OCI-LY3 (cell line): ENCODE measurements around the gene LETM1.

Experiments
- H2AFZ ChIP-seq: fragments of 200-600, 300-600 bp; shearing (Covaris generic); 2 replicates; pipeline ENCODE4 v1.6.0; 2014; ENCODE audit warnings: antibody characterized with exemption, low read depth, low read length
- H3K27ac ChIP-seq: fragments of 200-600, 300-600 bp; sonication (generic); 2 replicates; pipeline ENCODE4 v1.5.1; 2014; ENCODE audit warnings: mild to moderate bottlenecking, low read length, moderate library complexity, mixed read lengths
- H3K27me3 ChIP-seq: fragments of 200-600, 300-600 bp; sonication (generic); 2 replicates; pipeline ENCODE4 v1.6.1; 2014; ENCODE audit warnings: low read depth, low read length, mixed read lengths
- H3K36me3 ChIP-seq: fragments of 200-600, 300-600 bp; sonication (generic); replicated peaks from 2 replicates; pipeline ENCODE3; 2014; ENCODE audit warnings: low read depth, low read length, mixed read lengths
- H3K4me1 ChIP-seq: fragments of 300-600, 200-600 bp; sonication (generic); 2 replicates; pipeline ENCODE4 v1.6.1; 2014; ENCODE audit warnings: low read length, mixed read lengths
- H3K4me2 ChIP-seq: fragments of 200-600, 300-600 bp; sonication (generic); 2 replicates; pipeline ENCODE4 v1.6.1; 2014; ENCODE audit warnings: low read length, mixed read lengths
- H3K4me3 ChIP-seq: fragments of 300-600, 200-600 bp; sonication (generic); 2 replicates; pipeline ENCODE4 v1.5.1; 2014; ENCODE audit warnings: antibody characterized with exemption, mild to moderate bottlenecking, low read length, moderate library complexity
- H3K79me2 ChIP-seq: fragments of 300-600, 200-600 bp; shearing (Covaris generic); 2 replicates; pipeline ENCODE4 v1.6.1; 2014; ENCODE audit warnings: mild to moderate bottlenecking, low read length, mixed read lengths
- H3K9ac ChIP-seq: fragments of 300-600, 200-600 bp; shearing (Covaris generic); 2 replicates; pipeline ENCODE4 v1.6.0; 2014; ENCODE audit warnings: mild to moderate bottlenecking, low read length, moderate library complexity
- H3K9me3 ChIP-seq: fragments of 200-600, 300-600 bp; shearing (Covaris generic); 2 replicates; pipeline ENCODE4 v1.6.1; 2014; ENCODE audit warnings: low read length, mixed read lengths; ENCODE audit not compliant: insufficient read depth
- H4K20me1 ChIP-seq: fragments of 200-600, 300-600 bp; sonication (generic); 2 replicates; pipeline ENCODE4 v1.6.1; 2016; ENCODE audit warnings: low read length, mixed read lengths; ENCODE audit not compliant: insufficient read depth
- CTCF ChIP-seq: fragments of 200-600, 300-600 bp; sonication (generic); IDR thresholded peaks from 2 replicates; pipeline ENCODE4 v1.5.1; 2014; ENCODE audit warnings: antibody characterized with exemption, low read length, low read depth
- EZH2phosphoT487 ChIP-seq: fragments of 200-600 bp; shearing (Covaris generic); IDR thresholded peaks from 2 replicates; pipeline ENCODE4 v1.6.1; 2018; ENCODE audit warnings: antibody characterized with exemption, mixed run types, low read depth

Gene LETM1

GRCh38 chr4:1834047-1834775 is 21.7 kb downstream of the LETM1 start:
- H3K9me3 ChIP-seq: no peaks in the 10 kb centered on the region
- H3K9ac ChIP-seq: peak overlapping the region; percentile 56; the same call in 1 of the 2 replicates
- no peaks in the 10 kb centered on the region for H3K27me3 ChIP-seq
- peaks cover 53% of the 10 kb centered on the region for H3K36me3 ChIP-seq
- peaks cover 23% of the 10 kb centered on the region for H3K4me1 ChIP-seq
- H3K79me2 ChIP-seq: peaks cover 13% of the 10 kb centered on the region
- peak overlapping the region; percentile 76 for H3K4me2 ChIP-seq
- peak overlapping the region; percentile 37; the same call in 1 of the 2 replicates for H2AFZ ChIP-seq
- H3K4me3 ChIP-seq: peak overlapping the region; percentile 36; the same call in 1 of the 2 replicates
- H3K27ac ChIP-seq: peak overlapping the region; percentile 71
- 0 out of 2 replicates have a peak, but pooled peaks cover 6% of the 10 kb centered on the region for H4K20me1 ChIP-seq
- TF ChIP-seq EZH2phosphoT487 (no peak), CTCF (no peak)

DNA sequence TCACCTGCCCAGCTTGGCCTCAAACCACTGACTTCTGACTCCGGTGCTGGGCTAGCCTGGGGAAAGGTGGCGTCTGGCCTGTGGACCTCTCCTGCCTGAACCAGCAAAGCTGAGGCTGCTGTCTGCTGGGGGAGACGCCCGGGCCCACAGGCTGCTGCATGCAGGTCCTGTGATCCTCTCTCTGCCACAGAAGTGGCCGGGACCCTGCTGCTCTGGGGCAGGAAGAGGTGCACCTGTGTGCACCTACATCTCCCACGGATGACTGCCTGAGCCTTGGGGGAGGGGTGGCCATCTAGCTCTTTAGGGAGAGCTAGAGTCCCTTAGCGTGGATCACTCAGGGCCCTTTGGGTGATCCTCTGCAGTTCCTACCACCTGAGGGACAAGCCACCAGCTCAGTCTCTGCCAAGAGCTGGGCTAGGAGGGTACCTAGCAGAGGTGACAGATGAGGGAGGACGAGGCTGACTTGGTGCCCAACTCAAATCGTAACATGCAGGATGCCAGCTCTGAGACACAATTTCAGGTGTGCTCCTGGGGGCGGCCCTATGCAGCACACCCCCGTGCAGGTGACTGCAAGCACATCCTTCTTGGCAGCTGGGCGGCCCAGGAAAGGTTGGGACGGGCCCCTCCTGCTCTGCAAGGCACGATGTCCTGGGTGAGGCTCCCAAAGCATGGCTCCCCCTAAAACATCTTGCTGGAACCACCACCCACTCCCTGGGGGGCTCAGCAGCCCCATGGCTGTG is 22.5 kb downstream of the LETM1 start:
- Histone ChIP-seq H2AFZ (no peak overlapping the region), H3K27me3 (no peaks in the 10 kb centered on the region), H3K4me3 (peak overlapping the region; percentile 36; the same call in 1 of the 2 replicates), H3K27ac (peak overlapping the region; percentile 71), H3K9ac (peak overlapping the region; percentile 56; the same call in 1 of the 2 replicates), H3K9me3 (no peaks in the 10 kb centered on the region), H3K79me2 (peaks cover 10% of the 10 kb centered on the region), H3K36me3 (peaks cover 51% of the 10 kb centered on the region), H3K4me1 (peaks cover 23% of the 10 kb centered on the region), H3K4me2 (peak overlapping the region; percentile 76), H4K20me1 (0 out of 2 replicates have a peak, but pooled peaks cover 6% of the 10 kb centered on the region)
- TF ChIP-seq CTCF (no peak), EZH2phosphoT487 (no peak)

DNA sequence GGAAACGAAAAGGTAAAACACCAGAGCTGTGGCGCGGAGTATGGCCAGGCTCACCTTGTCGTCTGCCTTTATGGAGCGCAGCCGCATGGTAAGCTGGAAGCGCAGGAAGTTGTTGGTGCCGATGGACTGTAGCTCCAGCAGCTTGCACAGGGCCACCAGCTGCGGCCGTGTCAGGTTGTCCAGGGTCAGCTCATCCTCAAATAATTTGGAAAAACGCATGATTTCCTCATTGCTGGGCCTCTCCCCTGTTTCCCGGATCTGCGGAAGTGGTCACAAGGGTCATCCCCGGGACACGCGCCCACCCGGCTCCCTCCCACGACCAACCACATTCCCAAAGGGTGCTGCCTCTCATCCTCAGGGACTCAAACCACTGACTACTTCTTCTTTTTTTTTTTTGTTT is 23.3 kb downstream of the LETM1 start:
- peaks cover 23% of the 10 kb centered on the region for H3K4me1 ChIP-seq
- peaks cover 10% of the 10 kb centered on the region for H3K79me2 ChIP-seq
- H3K36me3 ChIP-seq: peaks cover 51% of the 10 kb centered on the region
- H3K4me3 ChIP-seq: no peak overlapping the region
- no peaks in the 10 kb centered on the region for H3K27me3 ChIP-seq
- H3K9ac ChIP-seq: no peak overlapping the region
- no peak overlapping the region for H3K27ac ChIP-seq
- H3K9me3 ChIP-seq: no peaks in the 10 kb centered on the region
- H2AFZ ChIP-seq: no peak overlapping the region
- 0 out of 2 replicates have a peak, but pooled peaks cover 6% of the 10 kb centered on the region for H4K20me1 ChIP-seq
- TF ChIP-seq EZH2phosphoT487: no peak
- no peak overlapping the region for H3K4me2 ChIP-seq

GRCh38 chr4:1831331-1831730 is 24.6 kb downstream of the LETM1 start:
- no peaks in the 10 kb centered on the region for H3K27me3 ChIP-seq
- 0 out of 2 replicates have a peak, but pooled peaks cover 6% of the 10 kb centered on the region for H4K20me1 ChIP-seq
- H3K4me3 ChIP-seq: no peak overlapping the region
- H3K79me2 ChIP-seq: peaks cover 10% of the 10 kb centered on the region
- H3K9me3 ChIP-seq: no peaks in the 10 kb centered on the region
- no peak overlapping the region for H3K9ac ChIP-seq
- peaks cover 23% of the 10 kb centered on the region for H3K4me1 ChIP-seq
- no peak overlapping the region for H2AFZ ChIP-seq
- H3K4me2 ChIP-seq: no peak overlapping the region
- no peak overlapping the region for H3K27ac ChIP-seq
- peaks cover 50% of the 10 kb centered on the region for H3K36me3 ChIP-seq
- TF ChIP-seq EZH2phosphoT487: no peak
- no peak for TF ChIP-seq CTCF
